ENCODE measurements around the gene KRTAP10-1.

- no peak for TF ChIP-seq CTCF (IDR thresholded peaks at IDR 0.05)
- no peak for TF ChIP-seq POLR2A (IDR thresholded peaks at IDR 0.05)
Measured at GRCh38 chr21:44576025-44576420, 36.0 kb upstream of the KRTAP10-1 start.

Data from uterus (tissue), 2 donors.